HepG2 (cell line): Measurements from ENCODE around the gene VCP. TPM values are rescaled to one million over a fixed set of nuclear protein-coding genes. Genes with fewer than 3 reads are reported as not detected.
A peak's percentile ranks its signal among the peaks of the same experiment; 100 is the strongest.

Source experiments
- ATAC-seq: fragments of 200-7000 bp; cut with Tn5 transposase; 3 replicates; pipeline ENCODE4 v1.9.1; 2020; ENCODE audit warnings: mild to moderate bottlenecking, moderate library complexity
- BruUV-seq: library from RNA; stranded (reverse); fragments of 400-500 nt; replicated peaks from 2 replicates; lab custom pipeline; 2021; lab: Mats Ljungman, UMichigan
- CTCF ChIA-PET: fragments of 300-600 bp; formaldehyde crosslinking; extraction: SDS; loops from one replicate; lab custom pipeline; 2021; ENCODE audit warnings: low total read pairs, inconsistent platforms, low intra/inter-chr PET ratio; lab: Yijun Ruan, JAX
- POLR2A ChIA-PET: fragments of 350-600 bp; sonication (Branson Sonifier 250); formaldehyde crosslinking; loops from one replicate; lab custom pipeline; 2020; ENCODE audit warnings: antibody characterized with exemption, inconsistent platforms; lab: Yijun Ruan, JAX
- DNase-seq: peaks from one replicate; pipeline ENCODE4 v3.0.0-alpha.2; 2015; ENCODE audit warnings: low spot score
- FAIRE-seq: peaks from 3 replicates; lab custom pipeline; 2011; peaks lifted over from hg19 to GRCh38; lab: Jason Lieb, UNC
- H2AFZ ChIP-seq: one replicate; pipeline ENCODE4 v1.6.1; 2011; ENCODE audit warnings: low read length, inconsistent platforms
- H3K27ac ChIP-seq: fragments of 300-600 bp; 3 replicates; pipeline ENCODE4 v1.8.0; 2011; ENCODE audit warnings: mixed run types, mild to moderate bottlenecking, mixed read lengths, low read length, inconsistent platforms; ENCODE audit not compliant: insufficient read depth; ENCODE audit errors: extremely low read length
- H3K27me3 ChIP-seq, 2 experiments: fragments of 200-600 bp in 1 of 2; 2 replicates in 1 of 2; 3 replicates in 1 of 2; pipeline versions ENCODE4 v1.6.0 to v1.8.0; 2011; ENCODE audit warnings: low read length in 2 of 2, mild to moderate bottlenecking in 2 of 2, moderate library complexity in 2 of 2, inconsistent platforms in 1 of 2; ENCODE audit not compliant: insufficient read depth in 2 of 2, control insufficient read depth in 1 of 2
- H3K36me3 ChIP-seq, 2 experiments: fragments of 200-600 bp in 1 of 2; replicated peaks in 1 of 2; 2 replicates in 1 of 2; 3 replicates in 1 of 2; pipeline versions ENCODE4 v1.5.1 to v1.8.0; 2011; ENCODE audit warnings: low read length in 2 of 2, inconsistent platforms in 1 of 2; ENCODE audit not compliant: insufficient read depth in 2 of 2, control insufficient read depth in 1 of 2
- H3K4me1 ChIP-seq: 2 replicates; pipeline ENCODE4 v1.5.1; 2012; ENCODE audit warnings: low read length, inconsistent platforms; ENCODE audit not compliant: insufficient read depth
- H3K4me2 ChIP-seq: 2 replicates; pipeline ENCODE4 v1.6.0; 2011; ENCODE audit warnings: low read depth, low read length, inconsistent platforms
- H3K4me3 ChIP-seq, 3 experiments: fragments of 200-600 bp in 1 of 3; sonication (generic), shearing (Covaris generic) in 1 of 3; replicated peaks in 1 of 3; 2 replicates each; pipeline ENCODE4 v1.5.1; 2011 to 2016; ENCODE audit warnings: low read length in 3 of 3, inconsistent platforms in 2 of 3, low read depth in 2 of 3, mild to moderate bottlenecking in 2 of 3, control low read depth in 1 of 3, mixed read lengths in 1 of 3; ENCODE audit not compliant: insufficient read depth in 1 of 3
- H3K79me2 ChIP-seq: one replicate; pipeline ENCODE4 v1.6.1; 2011; ENCODE audit warnings: low read length, inconsistent platforms; ENCODE audit not compliant: insufficient read depth
- H3K9ac ChIP-seq: 2 replicates; pipeline ENCODE4 v1.6.0; 2011; ENCODE audit warnings: mild to moderate bottlenecking, low read depth, low read length, inconsistent platforms; ENCODE audit not compliant: insufficient read depth
- H3K9me3 ChIP-seq: 2 replicates; pipeline ENCODE4 v1.5.1; 2012; ENCODE audit warnings: mild to moderate bottlenecking, low read length
- H4K20me1 ChIP-seq: 2 replicates; pipeline ENCODE4 v1.6.0; 2011; ENCODE audit warnings: inconsistent platforms, mild to moderate bottlenecking, low read length, moderate library complexity; ENCODE audit not compliant: insufficient read depth
- CHCHD3 ChIP-seq: sonication (generic); formaldehyde crosslinking; IDR thresholded peaks from 2 replicates; pipeline ENCODE4 v1.8.0; 2022; ENCODE audit warnings: mild to moderate bottlenecking, missing genetic modification reagents, moderate library complexity
- NKX3-1 ChIP-seq: sonication (generic); formaldehyde crosslinking; IDR thresholded peaks from 2 replicates; pipeline ENCODE4 v1.5.0; 2020; ENCODE audit warnings: missing genetic modification reagents
- SRY ChIP-seq: sonication (generic); formaldehyde crosslinking; IDR thresholded peaks from 2 replicates; pipeline ENCODE4 v1.8.0; 2022; ENCODE audit warnings: mild to moderate bottlenecking, missing genetic modification reagents
- ZFX ChIP-seq: sonication (generic); formaldehyde crosslinking; IDR thresholded peaks from 2 replicates; pipeline ENCODE4 v1.4.0; 2020; ENCODE audit warnings: mild to moderate bottlenecking, low read depth, missing genetic modification reagents, moderate library complexity
- WGBS: methylation state at CpG from one replicate; pipeline ENCODE4 v1.1.6; 2017; ENCODE audit warnings: low lambda C conversion rate; 5-methylcytosine and 5-hydroxymethylcytosine counted together
- in situ Hi-C: cut with HindIII; loops from 2 replicates; pipeline ENCODE4 v1.10.0; 2017; ENCODE audit warnings: low pct_unique_long_range_greater_than_20kb; ENCODE audit not compliant: extremely low pct_ligation_motif_present
- intact Hi-C: fragments of 100-400 bp; cut with micrococcal nuclease; formaldehyde crosslinking; loops from one replicate; pipeline ENCODE4 v1.10.0; 2022; ENCODE audit not compliant: unreplicated experiment
- polyA plus RNA-seq, 8 experiments: library from polyadenylated mRNA; depleted of rRNA in 3 of 8; stranded (reverse) in 7 of 8; unstranded in 1 of 8; fragments of >200 nt; fragmentation: Illumina TruSeq in 4 of 8; extraction: Trizol in 4 of 8; gene quantifications; 2 replicates each; pipeline versions ENCODE4 v1.2.1 to v1.2.3, GENCODE V29; 2011 to 2016; ENCODE audit warnings: low read depth in 4 of 8, missing spikeins in 1 of 8, mixed read lengths in 1 of 8; ENCODE audit not compliant: insufficient read depth in 1 of 8
- total RNA-seq, 5 experiments: library from RNA; depleted of rRNA; stranded (reverse); fragments of >200 nt; fragmentation: Illumina TruSeq; extraction: Trizol; gene quantifications; 2 replicates each; pipeline ENCODE4 v1.2.3, GENCODE V29; 2016; ENCODE audit warnings: low read depth in 1 of 5
- TF ChIP-seq, protein P1 (sequence below): sonication (generic); formaldehyde crosslinking; IDR thresholded peaks from 2 replicates; pipeline ENCODE4 v1.9.0; 2021; ENCODE audit warnings: missing genetic modification reagents, mild to moderate bottlenecking, borderline replicate concordance
- TF ChIP-seq, protein P2 (sequence below): sonication (generic); formaldehyde crosslinking; IDR thresholded peaks from 2 replicates; pipeline ENCODE4 v1.8.1; 2023; ENCODE audit warnings: mild to moderate bottlenecking, missing genetic modification reagents
- TF ChIP-seq, protein P3 (sequence below): sonication (generic); formaldehyde crosslinking; IDR thresholded peaks from 2 replicates; pipeline ENCODE4 v1.5.0; 2020; ENCODE audit warnings: mild to moderate bottlenecking, missing genetic modification reagents, borderline replicate concordance

VCP gene
- total and polyA plus RNA-seq, 2 of the 13 experiments (the other 11 are each of a cell fraction or from before 2014, with no cell fraction given): 143 to 391 TPM

DNA sequence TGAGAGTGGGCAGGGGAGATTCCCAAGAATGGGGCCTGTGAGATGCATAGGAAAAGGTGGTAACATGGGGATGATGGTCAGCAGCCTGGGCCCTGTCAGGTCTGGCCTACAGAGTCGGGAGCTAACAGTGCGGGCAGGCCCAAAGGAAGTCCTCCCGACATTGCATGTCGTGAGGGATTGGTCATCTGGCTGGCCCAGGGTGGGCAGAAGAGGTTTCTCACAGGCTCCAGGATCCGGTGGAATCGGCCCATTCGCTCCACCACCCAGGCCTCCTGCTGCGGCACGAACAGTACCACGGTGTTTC is 30.0 kb upstream of the VCP start:
- Histone ChIP-seq H2AFZ (peak overlapping the region; percentile 50), H3K79me2 (peaks cover 16% of the 10 kb centered on the region), H3K9me3 (no peaks in the 10 kb centered on the region), H3K4me2 (peak overlapping the region; percentile 95), H3K4me1 (peaks cover 19% of the 10 kb centered on the region), H3K36me3 (peaks cover 7 to 23% of the 10 kb centered on the region in 2 experiments; a peak in 4 of 5 replicates), H3K9ac (peak overlapping the region; percentile 93), H4K20me1 (no peaks in the 10 kb centered on the region), H3K27ac (peak overlapping the region; percentile 74)
- intact Hi-C loops: no loop called here
- 5% methylated on average over 3 of the region's 10 CpGs for WGBS
- POLR2A ChIA-PET: interaction anchor here (1.1 to 2.2 kb wide), 6 partner anchors 8 to 59 kb away, joined by 4 to 34 read pairs (median 12); partner anchors contain the start of genes ATOSB, FANCG, UNC13B and VCP
- peak; percentile 60 for ATAC-seq
- TSS peak; percentile 82 for BruUV-seq
- no peak for DNase-seq
- FAIRE-seq: no peak
- TF ChIP-seq ZFX (CRISPR knock-in tag) (peak; percentile 80; the same call in 1 of the 2 replicates), SRY (CRISPR knock-in tag) (no peak), CHCHD3 (CRISPR knock-in tag) (0 out of 2 replicates have a peak, but pooled peaks have one; percentile 19), NKX3-1 (CRISPR knock-in tag) (0 out of 2 replicates have a peak, but pooled peaks have one; percentile 11)
- TF ChIP-seq, protein P1, sequence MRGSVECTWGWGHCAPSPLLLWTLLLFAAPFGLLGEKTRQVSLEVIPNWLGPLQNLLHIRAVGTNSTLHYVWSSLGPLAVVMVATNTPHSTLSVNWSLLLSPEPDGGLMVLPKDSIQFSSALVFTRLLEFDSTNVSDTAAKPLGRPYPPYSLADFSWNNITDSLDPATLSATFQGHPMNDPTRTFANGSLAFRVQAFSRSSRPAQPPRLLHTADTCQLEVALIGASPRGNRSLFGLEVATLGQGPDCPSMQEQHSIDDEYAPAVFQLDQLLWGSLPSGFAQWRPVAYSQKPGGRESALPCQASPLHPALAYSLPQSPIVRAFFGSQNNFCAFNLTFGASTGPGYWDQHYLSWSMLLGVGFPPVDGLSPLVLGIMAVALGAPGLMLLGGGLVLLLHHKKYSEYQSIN (CRISPR knock-in tag): no peak
- TF ChIP-seq, protein P2, sequence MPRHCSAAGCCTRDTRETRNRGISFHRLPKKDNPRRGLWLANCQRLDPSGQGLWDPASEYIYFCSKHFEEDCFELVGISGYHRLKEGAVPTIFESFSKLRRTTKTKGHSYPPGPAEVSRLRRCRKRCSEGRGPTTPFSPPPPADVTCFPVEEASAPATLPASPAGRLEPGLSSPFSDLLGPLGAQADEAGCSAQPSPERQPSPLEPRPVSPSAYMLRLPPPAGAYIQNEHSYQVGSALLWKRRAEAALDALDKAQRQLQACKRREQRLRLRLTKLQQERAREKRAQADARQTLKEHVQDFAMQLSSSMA (CRISPR knock-in tag): 0 out of 2 replicates have a peak, but pooled peaks have one; percentile 18
- TF ChIP-seq, protein P3, sequence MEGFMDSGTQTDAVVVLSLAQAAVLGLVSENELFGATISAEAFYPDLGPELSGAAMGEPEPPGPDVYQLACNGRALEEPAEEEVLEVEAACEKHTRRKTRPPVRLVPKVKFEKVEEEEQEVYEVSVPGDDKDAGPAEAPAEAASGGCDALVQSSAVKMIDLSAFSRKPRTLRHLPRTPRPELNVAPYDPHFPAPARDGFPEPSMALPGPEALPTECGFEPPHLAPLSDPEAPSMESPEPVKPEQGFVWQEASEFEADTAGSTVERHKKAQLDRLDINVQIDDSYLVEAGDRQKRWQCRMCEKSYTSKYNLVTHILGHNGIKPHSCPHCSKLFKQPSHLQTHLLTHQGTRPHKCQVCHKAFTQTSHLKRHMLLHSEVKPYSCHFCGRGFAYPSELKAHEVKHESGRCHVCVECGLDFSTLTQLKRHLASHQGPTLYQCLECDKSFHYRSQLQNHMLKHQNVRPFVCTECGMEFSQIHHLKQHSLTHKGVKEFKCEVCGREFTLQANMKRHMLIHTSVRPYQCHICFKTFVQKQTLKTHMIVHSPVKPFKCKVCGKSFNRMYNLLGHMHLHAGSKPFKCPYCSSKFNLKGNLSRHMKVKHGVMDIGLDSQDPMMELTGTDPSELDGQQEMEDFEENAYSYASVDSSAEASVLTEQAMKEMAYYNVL (CRISPR knock-in tag): 0 out of 2 replicates have a peak, but pooled peaks have one; percentile 29
- TF ChIP-seq, all 625 proteins: peak for 5
- in situ Hi-C loops: no loop called here
- CTCF ChIA-PET: no interaction called here
- Histone ChIP-seq H3K27me3 (no peaks in the 10 kb centered on the region; a peak in 1 of 5 replicates), H3K4me3 (peak overlapping the region; percentile 63 to 84 (median 69))
